Liver (tissue), 9 donors: ENCODE data around the gene AOPEP. TPM values are rescaled to one million over a fixed set of nuclear protein-coding genes. Genes with fewer than 3 reads are reported as not detected.

Source experiments
- DNase-seq: peaks from one replicate; pipeline ENCODE4 v3.0.0-alpha.2; 2017; ENCODE audit warnings: low spot score
- H3K27ac ChIP-seq, 2 donors: one replicate each; pipeline ENCODE4 v1.7.0; 2013; ENCODE audit warnings: inconsistent platforms in 2 of 2, low read length in 2 of 2, control low read depth in 1 of 2, low read depth in 1 of 2, mild to moderate bottlenecking in 1 of 2
- H3K27me3 ChIP-seq, 4 donors: one replicate each; pipeline versions ENCODE4 v1.6.1 to v1.7.0; 2013; ENCODE audit warnings: low read length in 3 of 4, inconsistent platforms in 1 of 4, mild to moderate bottlenecking in 1 of 4, moderate library complexity in 1 of 4; ENCODE audit not compliant: control insufficient read depth in 4 of 4, insufficient read depth in 4 of 4
- H3K36me3 ChIP-seq, 4 donors: one replicate each; pipeline versions ENCODE4 v1.6.1 to v1.7.0; 2013; ENCODE audit warnings: low read length in 3 of 4, mild to moderate bottlenecking in 3 of 4, low read depth in 1 of 4, moderate library complexity in 1 of 4; ENCODE audit not compliant: control insufficient read depth in 4 of 4, insufficient read depth in 3 of 4
- H3K4me1 ChIP-seq, 4 donors: one replicate each; pipeline versions ENCODE4 v1.6.1 to v1.7.0; 2013; ENCODE audit warnings: low read length in 3 of 4, mild to moderate bottlenecking in 3 of 4, moderate library complexity in 1 of 4; ENCODE audit not compliant: control insufficient read depth in 4 of 4, insufficient read depth in 4 of 4
- H3K4me3 ChIP-seq, 3 donors: one replicate each; pipeline versions ENCODE4 v1.6.1 to v1.7.0; 2013; ENCODE audit warnings: low read length in 3 of 3, control low read depth in 1 of 3, low read depth in 1 of 3, mild to moderate bottlenecking in 1 of 3
- H3K9ac ChIP-seq, 2 donors: one replicate each; pipeline ENCODE4 v1.7.0; 2013; ENCODE audit warnings: low read length in 2 of 2, mild to moderate bottlenecking in 2 of 2, moderate library complexity in 2 of 2, control low read depth in 1 of 2, low read depth in 1 of 2
- H3K9me3 ChIP-seq, 4 donors: one replicate each; pipeline versions ENCODE4 v1.6.1 to v1.7.0; 2013; ENCODE audit warnings: low read length in 3 of 4; ENCODE audit not compliant: control insufficient read depth in 4 of 4
- ATF3 ChIP-seq: IDR thresholded peaks from 2 replicates; pipeline ENCODE4 v1.6.1; 2016; ENCODE audit warnings: antibody characterized with exemption
- CTCF ChIP-seq: fragments of 150-350 bp; IDR thresholded peaks from 2 replicates; pipeline ENCODE4 v1.5.1; 2017; ENCODE audit warnings: improper control_type of control experiment, low read depth, low read length; ENCODE audit not compliant: missing input control
- EGR1 ChIP-seq, 2 donors: IDR thresholded peaks; 2 replicates each; pipeline ENCODE4 v1.6.1; 2016 to 2018; ENCODE audit warnings: antibody characterized with exemption in 2 of 2, low read depth in 2 of 2
- FOXA1 ChIP-seq: IDR thresholded peaks from 2 replicates; pipeline ENCODE4 v1.6.1; 2016; ENCODE audit warnings: antibody characterized with exemption
- FOXA2 ChIP-seq: IDR thresholded peaks from 2 replicates; pipeline ENCODE4 v1.6.1; 2016; ENCODE audit warnings: antibody characterized with exemption
- GABPA ChIP-seq, 2 donors: IDR thresholded peaks in 1 of 2; conservative IDR thresholded peaks in 1 of 2; 2 replicates each; pipeline ENCODE4 v1.6.1; 2016; ENCODE audit warnings: antibody characterized with exemption in 2 of 2, mild to moderate bottlenecking in 1 of 2, moderate library complexity in 1 of 2
- HNF4G ChIP-seq: IDR thresholded peaks from 2 replicates; pipeline ENCODE4 v1.6.1; 2016; ENCODE audit warnings: antibody characterized with exemption
- JUND ChIP-seq, 2 donors: IDR thresholded peaks; 2 replicates each; pipeline ENCODE4 v1.6.1; 2016; ENCODE audit warnings: antibody characterized with exemption in 2 of 2
- MAX ChIP-seq: IDR thresholded peaks from 2 replicates; pipeline ENCODE4 v1.6.1; 2016; ENCODE audit warnings: antibody characterized with exemption
- NR2F2 ChIP-seq: IDR thresholded peaks from 2 replicates; pipeline ENCODE4 v1.6.1; 2016; ENCODE audit warnings: antibody characterized with exemption
- RAD21 ChIP-seq, 2 donors: IDR thresholded peaks; 2 replicates each; pipeline ENCODE4 v1.6.1; 2016; ENCODE audit warnings: antibody characterized with exemption in 2 of 2, mild to moderate bottlenecking in 2 of 2
- RXRA ChIP-seq, 2 donors: IDR thresholded peaks; 2 replicates each; pipeline ENCODE4 v1.6.1; 2017 to 2018; ENCODE audit warnings: antibody characterized with exemption in 2 of 2, mild to moderate bottlenecking in 1 of 2
- SP1 ChIP-seq: IDR thresholded peaks from 2 replicates; pipeline ENCODE4 v1.6.1; 2018; ENCODE audit warnings: antibody characterized with exemption, mild to moderate bottlenecking
- TAF1 ChIP-seq: conservative IDR thresholded peaks from 2 replicates; pipeline ENCODE4 v1.6.1; 2016; ENCODE audit warnings: antibody characterized with exemption, mild to moderate bottlenecking
- YY1 ChIP-seq: IDR thresholded peaks from 2 replicates; pipeline ENCODE4 v1.6.1; 2016; ENCODE audit warnings: antibody characterized with exemption, mild to moderate bottlenecking
- ZBTB33 ChIP-seq: IDR thresholded peaks from 2 replicates; pipeline ENCODE4 v1.6.1; 2016; ENCODE audit warnings: antibody characterized with exemption
- WGBS: extraction: QIAGEN DNeasy Blood & Tissue Kit; methylation state at CpG from one replicate; pipeline ENCODE4 v1.1.7; 2013; 5-methylcytosine and 5-hydroxymethylcytosine counted together
- polyA plus RNA-seq, 2 donors: library from polyadenylated mRNA; stranded (reverse) in 1 of 2; unstranded in 1 of 2; fragments of 200-250 nt in 1 of 2; fragments of >200 nt in 1 of 2; fragmentation: Nextera tagmentation in 1 of 2; extraction: Ambion mirVana in 1 of 2; gene quantifications; one replicate each; pipeline versions ENCODE4 v1.2.1 to v1.2.3, GENCODE V29; 2013 to 2015
- total RNA-seq, 2 donors: library from RNA; depleted of rRNA; stranded (reverse); fragments of >200 nt; gene quantifications; one replicate each; pipeline ENCODE4 v1.2.3, GENCODE V29; 2014
- donor health status: healthy.
- donor health status: healthy.
- donor health status: healthy.
- donor health status: healthy.
- donor health status: healthy.

AOPEP gene
- total and polyA plus RNA-seq, 4 donors, result 22.2 to 77.1 (median 34.8) TPM

- TF ChIP-seq YY1, result no peak
- no peak for TF ChIP-seq FOXA1
- TF ChIP-seq RAD21 (IDR thresholded peaks at IDR 0.05), result no peak
- Histone ChIP-seq H3K36me3 (no peaks in the 10 kb centered on the region), H3K9me3 (no peaks in the 10 kb centered on the region), H3K4me1 (peaks cover 0 to 2% (median 0%) of the 10 kb centered on the region in 4 donors), H3K9ac (no peak overlapping the region), H3K27ac (no peak overlapping the region), H3K4me3 (no peak overlapping the region), H3K27me3 (no peaks in the 10 kb centered on the region)
- no peak for DNase-seq
These were observed 10.3 kb downstream of the AOPEP start for GRCh38 chr9:94736759-94737158.

GRCh38 chr9:94740145-94740840 lies 13.8 kb downstream of the AOPEP start:
- Histone ChIP-seq H3K9ac (no peak overlapping the region), H3K27ac (no peak overlapping the region), H3K4me1 (peaks cover 0 to 11% (median 4%) of the 10 kb centered on the region in 4 donors), H3K4me3 (no peak overlapping the region), H3K36me3 (no peaks in the 10 kb centered on the region), H3K9me3 (no peaks in the 10 kb centered on the region), H3K27me3 (no peaks in the 10 kb centered on the region)
- TF ChIP-seq NR2F2 (no peak), CTCF (no peak), YY1 (no peak), ZBTB33 (no peak)
- 79% methylated on average over 3 of the region's 3 CpGs for WGBS
- no peak for DNase-seq

GRCh38 chr9:94741866-94742265 lies 15.4 kb downstream of the AOPEP start:
- Histone ChIP-seq H3K9me3 (no peaks in the 10 kb centered on the region), H3K36me3 (no peaks in the 10 kb centered on the region), H3K9ac (no peak overlapping the region), H3K27ac (no peak overlapping the region), H3K27me3 (no peaks in the 10 kb centered on the region), H3K4me3 (no peak overlapping the region), H3K4me1 (peaks cover 0 to 11% (median 4%) of the 10 kb centered on the region in 4 donors)
- WGBS, result 65% methylated on average over 3 of the region's 3 CpGs
- DNase-seq, result no peak
- TF ChIP-seq RXRA (IDR thresholded peaks at IDR 0.05) (no peak), ZBTB33 (no peak), MAX (no peak), HNF4G (no peak), SP1 (no peak), JUND (IDR thresholded peaks at IDR 0.05) (no peak), GABPA (IDR thresholded peaks at IDR 0.05 in 1 of 2, conservative IDR thresholded peaks at IDR 0.05 in 1 of 2) (no peak), YY1 (no peak), FOXA2 (no peak), CTCF (no peak), NR2F2 (no peak), TAF1 (no peak), EGR1 (IDR thresholded peaks at IDR 0.05; ENCODE audit: low read depth in 2 of 2) (no peak), FOXA1 (no peak), ATF3 (no peak)
